ENCODE measurements around the gene FBXO17. TPM values are rescaled to one million over a fixed set of nuclear protein-coding genes. Genes with fewer than 3 reads are reported as not detected.

Gene FBXO17
- total RNA-seq, 4 donors from 2014 or later = 31.9 to 59.6 (median 54.0) TPM

DNA sequence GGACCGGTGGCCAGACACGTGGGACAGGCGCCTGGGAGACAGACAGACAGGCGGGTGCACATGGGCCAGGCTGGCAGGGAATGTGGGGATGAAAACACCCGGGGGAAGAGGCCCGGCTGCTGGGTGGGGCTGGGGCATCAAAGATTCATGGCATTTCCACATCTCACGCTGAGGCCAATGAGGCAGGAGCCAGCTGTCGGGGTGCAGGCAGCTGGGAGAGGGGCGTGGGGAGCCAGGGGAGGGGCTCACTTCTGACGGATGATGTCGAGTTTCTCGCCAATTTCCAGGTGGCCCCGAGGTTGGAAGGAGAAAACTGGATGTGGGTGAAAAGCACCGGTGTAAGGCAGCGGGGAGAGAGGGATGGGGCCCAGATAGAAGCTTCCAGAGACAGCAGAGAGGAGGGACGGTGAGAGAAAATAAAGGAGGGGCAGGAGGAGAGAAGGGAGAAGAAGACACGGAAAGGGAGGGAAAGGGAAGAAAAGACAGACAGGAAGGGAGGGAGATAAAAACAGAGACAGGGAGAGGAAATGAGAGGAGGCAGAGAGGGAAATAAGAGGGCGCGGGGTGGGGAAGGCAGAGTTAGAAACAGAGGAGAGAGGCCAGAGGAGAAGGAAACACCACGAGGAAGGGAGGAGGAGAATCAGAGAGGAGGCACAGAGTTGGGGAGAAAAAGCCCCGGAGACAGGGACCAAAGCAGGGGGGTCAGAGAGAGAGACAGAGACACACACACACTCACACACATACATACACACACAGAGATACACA, 55.5 kb downstream of the FBXO17 start:
- Histone ChIP-seq H3K9me3 (no peaks in the 10 kb centered on the region), H3K36me3 (peaks cover 0 to 47% (median 0%) of the 10 kb centered on the region in 3 donors), H3K27me3 (no peaks in the 10 kb centered on the region), H3K4me1 (no peaks in the 10 kb centered on the region), H3K27ac (no peak overlapping the region), H3K4me3 (no peak overlapping the region)
- DNase-seq (ENCODE audit: low spot score in 2 of 2) = no peak
- TF ChIP-seq EP300 (IDR thresholded peaks at IDR 0.05) (no peak), POLR2A (IDR thresholded peaks at IDR 0.05) (no peak)
- TF ChIP-seq, protein P1, sequence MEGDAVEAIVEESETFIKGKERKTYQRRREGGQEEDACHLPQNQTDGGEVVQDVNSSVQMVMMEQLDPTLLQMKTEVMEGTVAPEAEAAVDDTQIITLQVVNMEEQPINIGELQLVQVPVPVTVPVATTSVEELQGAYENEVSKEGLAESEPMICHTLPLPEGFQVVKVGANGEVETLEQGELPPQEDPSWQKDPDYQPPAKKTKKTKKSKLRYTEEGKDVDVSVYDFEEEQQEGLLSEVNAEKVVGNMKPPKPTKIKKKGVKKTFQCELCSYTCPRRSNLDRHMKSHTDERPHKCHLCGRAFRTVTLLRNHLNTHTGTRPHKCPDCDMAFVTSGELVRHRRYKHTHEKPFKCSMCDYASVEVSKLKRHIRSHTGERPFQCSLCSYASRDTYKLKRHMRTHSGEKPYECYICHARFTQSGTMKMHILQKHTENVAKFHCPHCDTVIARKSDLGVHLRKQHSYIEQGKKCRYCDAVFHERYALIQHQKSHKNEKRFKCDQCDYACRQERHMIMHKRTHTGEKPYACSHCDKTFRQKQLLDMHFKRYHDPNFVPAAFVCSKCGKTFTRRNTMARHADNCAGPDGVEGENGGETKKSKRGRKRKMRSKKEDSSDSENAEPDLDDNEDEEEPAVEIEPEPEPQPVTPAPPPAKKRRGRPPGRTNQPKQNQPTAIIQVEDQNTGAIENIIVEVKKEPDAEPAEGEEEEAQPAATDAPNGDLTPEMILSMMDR (IDR thresholded peaks at IDR 0.05) = no peak
- WGBS, 2 donors = 60 to 62% methylated on average over 21 of the region's 21 CpGs

DNA sequence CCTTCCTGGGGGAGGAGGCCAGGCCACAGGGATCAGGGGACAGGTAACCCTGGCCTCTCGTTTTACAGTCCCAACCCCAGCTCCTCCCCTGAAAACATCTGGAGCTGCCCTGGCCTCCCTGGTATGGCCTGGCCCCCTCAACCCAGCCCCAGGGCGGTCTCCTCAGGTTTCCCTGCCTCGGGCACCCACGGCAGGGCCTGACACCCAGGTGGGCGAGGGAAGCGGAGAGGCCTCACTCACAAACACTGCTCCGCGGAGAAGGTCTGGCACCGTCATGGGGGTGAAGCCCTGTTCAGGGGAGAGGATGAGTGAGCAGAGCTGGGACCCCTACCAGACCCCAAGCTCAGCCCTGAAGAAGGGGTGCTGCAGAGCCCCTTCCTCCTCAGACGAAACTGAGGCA, 57.0 kb downstream of the FBXO17 start:
- 86 to 95% methylated on average over 8 to 10 of the region's 10 CpGs for WGBS, 2 donors
- Histone ChIP-seq H3K4me3 (no peak overlapping the region), H3K27me3 (no peaks in the 10 kb centered on the region), H3K27ac (no peak overlapping the region), H3K4me1 (no peaks in the 10 kb centered on the region), H3K36me3 (peaks cover 0 to 37% (median 0%) of the 10 kb centered on the region in 3 donors), H3K9me3 (no peaks in the 10 kb centered on the region)
- DNase-seq (ENCODE audit: low spot score in 2 of 2) = no peak
- no peak for TF ChIP-seq EP300 (IDR thresholded peaks at IDR 0.05)
- no peak for TF ChIP-seq POLR2A (IDR thresholded peaks at IDR 0.05)
- TF ChIP-seq, protein P1 (IDR thresholded peaks at IDR 0.05) = no peak

DNA sequence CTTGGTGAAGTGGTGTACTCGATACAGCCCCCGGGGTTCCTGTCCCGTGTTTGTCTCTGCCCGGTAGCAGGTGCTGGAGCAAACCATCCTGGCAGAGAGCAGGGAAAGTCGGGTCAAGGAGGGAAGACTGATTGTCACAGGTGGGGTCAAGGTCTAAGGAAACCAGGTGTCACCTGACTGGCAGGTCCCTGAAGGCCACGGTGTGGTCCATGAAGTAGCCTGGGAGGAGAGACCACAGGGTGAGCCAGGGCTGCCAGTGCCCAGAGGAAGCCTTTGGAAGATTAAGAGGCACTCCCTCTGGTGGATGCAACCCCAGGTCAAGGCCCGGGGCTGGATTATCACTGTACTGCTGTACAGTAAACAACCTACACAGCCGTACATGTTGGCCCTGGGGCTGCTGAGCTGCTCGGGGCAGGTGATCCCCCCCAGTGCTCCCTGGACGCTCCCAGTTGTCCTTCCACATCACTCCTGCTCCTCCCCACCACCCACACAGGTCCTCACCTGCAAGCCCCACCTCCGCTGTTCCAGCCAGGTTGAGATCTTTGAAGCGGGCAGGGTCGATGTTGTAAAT, 57.5 kb downstream of the FBXO17 start:
- Histone ChIP-seq H3K4me1 (no peaks in the 10 kb centered on the region), H3K9me3 (no peaks in the 10 kb centered on the region), H3K4me3 (no peak overlapping the region), H3K36me3 (peaks cover 0 to 35% (median 0%) of the 10 kb centered on the region in 3 donors), H3K27ac (no peak overlapping the region), H3K27me3 (no peaks in the 10 kb centered on the region)
- no peak for DNase-seq (ENCODE audit: low spot score in 2 of 2)
- WGBS, 2 donors = 80 to 86% methylated on average over 11 to 12 of the region's 13 CpGs
- TF ChIP-seq POLR2A (IDR thresholded peaks at IDR 0.05) (no peak), EP300 (IDR thresholded peaks at IDR 0.05) (no peak)
- TF ChIP-seq, protein P1 (IDR thresholded peaks at IDR 0.05) = no peak

DNA sequence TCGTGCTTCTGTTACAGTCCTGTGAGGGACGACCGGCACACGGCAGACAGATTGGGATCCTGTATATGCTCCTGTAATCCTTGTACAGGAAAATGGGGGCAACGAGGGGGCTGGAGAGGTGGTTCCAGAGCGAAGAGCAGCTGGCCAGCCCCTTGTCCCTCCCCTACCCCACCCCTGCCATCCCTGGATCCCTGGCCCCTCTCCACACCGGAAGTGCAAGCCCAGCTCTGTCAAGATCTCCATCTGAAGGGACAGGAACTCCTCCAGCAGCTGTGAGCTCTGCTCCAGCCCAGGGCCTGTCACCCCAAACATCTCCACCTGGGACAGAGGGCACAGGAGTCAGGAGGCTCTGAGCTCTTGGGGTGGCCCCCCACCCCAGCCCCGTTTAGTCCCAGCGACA, 58.0 kb downstream of the FBXO17 start:
- no peaks in the 10 kb centered on the region for H3K9me3 ChIP-seq
- no peak for DNase-seq (ENCODE audit: low spot score in 2 of 2)
- H3K27ac ChIP-seq = no peak overlapping the region
- H3K36me3 ChIP-seq = peaks cover 0 to 33% (median 0%) of the 10 kb centered on the region in 3 donors
- 66 to 82% methylated on average over 9 of the region's 9 CpGs for WGBS, 2 donors
- no peak overlapping the region for H3K4me3 ChIP-seq
- H3K27me3 ChIP-seq = peaks cover 0 to 2% of the 10 kb centered on the region in 2 donors
- no peaks in the 10 kb centered on the region for H3K4me1 ChIP-seq
- TF ChIP-seq POLR2A (IDR thresholded peaks at IDR 0.05) = no peak
- TF ChIP-seq, protein P1 (IDR thresholded peaks at IDR 0.05) = no peak
- TF ChIP-seq EP300 (IDR thresholded peaks at IDR 0.05) = no peak
